HL-60 (cell line): Measurements from ENCODE around the gene NBEAL1.
"Not testable (repeated sequence)": the region's sequence is repeated elsewhere in the genome, so short reads cannot be mapped to it uniquely, and the experiment has no call there.

Experiments used
- DNase-seq, 2 experiments: peaks; one replicate each; pipeline ENCODE4 v3.0.0-alpha.2; 2010 to 2020; ENCODE audit warnings: low read depth in 1 of 2, low spot score in 1 of 2
- H3K27ac ChIP-seq: fragments of 250-450 bp; sonication (Bioruptor Pico); replicated peaks from 2 replicates; pipeline ENCODE4 v1.5.1; 2020; ENCODE audit warnings: mild to moderate bottlenecking, moderate library complexity
- H3K27me3 ChIP-seq: fragments of 250-450 bp; sonication (Bioruptor Pico); 2 replicates; pipeline ENCODE4 v1.5.1; 2021; ENCODE audit warnings: mild to moderate bottlenecking, moderate library complexity; ENCODE audit not compliant: insufficient read depth, poor library complexity, severe bottlenecking
- H3K4me3 ChIP-seq: replicated peaks from 2 replicates; pipeline ENCODE4 v1.5.1; 2011; ENCODE audit warnings: mild to moderate bottlenecking, control low read depth, low read length; ENCODE audit not compliant: insufficient read depth
- GABPA ChIP-seq: IDR thresholded peaks from 2 replicates; pipeline ENCODE4 v1.6.1; 2012; ENCODE audit warnings: low read depth
- POLR2AphosphoS5 ChIP-seq: IDR thresholded peaks from 2 replicates; pipeline ENCODE4 v1.6.1; 2012; ENCODE audit warnings: low read depth
- SPI1 ChIP-seq: IDR thresholded peaks from 2 replicates; pipeline ENCODE4 v1.6.1; 2012; ENCODE audit warnings: low read depth, mild to moderate bottlenecking, borderline replicate concordance
- TF ChIP-seq, protein P1 (sequence below): IDR thresholded peaks from 2 replicates; pipeline ENCODE4 v1.6.1; 2012; ENCODE audit warnings: low read depth; ENCODE audit not compliant: insufficient replicate concordance
- TF ChIP-seq, protein P2 (sequence below): IDR thresholded peaks from one replicate; pipeline ENCODE4 v1.5.1; 2011; ENCODE audit warnings: low read length, control low read depth, inconsistent platforms; ENCODE audit not compliant: insufficient read depth

NBEAL1 gene

GRCh38 chr2:203097735-203098134, 83.1 kb downstream of the NBEAL1 start:
- Histone ChIP-seq H3K27me3 (no peaks in the 10 kb centered on the region), H3K27ac (no peak overlapping the region), H3K4me3 (no peak overlapping the region)
- TF ChIP-seq, protein P1, sequence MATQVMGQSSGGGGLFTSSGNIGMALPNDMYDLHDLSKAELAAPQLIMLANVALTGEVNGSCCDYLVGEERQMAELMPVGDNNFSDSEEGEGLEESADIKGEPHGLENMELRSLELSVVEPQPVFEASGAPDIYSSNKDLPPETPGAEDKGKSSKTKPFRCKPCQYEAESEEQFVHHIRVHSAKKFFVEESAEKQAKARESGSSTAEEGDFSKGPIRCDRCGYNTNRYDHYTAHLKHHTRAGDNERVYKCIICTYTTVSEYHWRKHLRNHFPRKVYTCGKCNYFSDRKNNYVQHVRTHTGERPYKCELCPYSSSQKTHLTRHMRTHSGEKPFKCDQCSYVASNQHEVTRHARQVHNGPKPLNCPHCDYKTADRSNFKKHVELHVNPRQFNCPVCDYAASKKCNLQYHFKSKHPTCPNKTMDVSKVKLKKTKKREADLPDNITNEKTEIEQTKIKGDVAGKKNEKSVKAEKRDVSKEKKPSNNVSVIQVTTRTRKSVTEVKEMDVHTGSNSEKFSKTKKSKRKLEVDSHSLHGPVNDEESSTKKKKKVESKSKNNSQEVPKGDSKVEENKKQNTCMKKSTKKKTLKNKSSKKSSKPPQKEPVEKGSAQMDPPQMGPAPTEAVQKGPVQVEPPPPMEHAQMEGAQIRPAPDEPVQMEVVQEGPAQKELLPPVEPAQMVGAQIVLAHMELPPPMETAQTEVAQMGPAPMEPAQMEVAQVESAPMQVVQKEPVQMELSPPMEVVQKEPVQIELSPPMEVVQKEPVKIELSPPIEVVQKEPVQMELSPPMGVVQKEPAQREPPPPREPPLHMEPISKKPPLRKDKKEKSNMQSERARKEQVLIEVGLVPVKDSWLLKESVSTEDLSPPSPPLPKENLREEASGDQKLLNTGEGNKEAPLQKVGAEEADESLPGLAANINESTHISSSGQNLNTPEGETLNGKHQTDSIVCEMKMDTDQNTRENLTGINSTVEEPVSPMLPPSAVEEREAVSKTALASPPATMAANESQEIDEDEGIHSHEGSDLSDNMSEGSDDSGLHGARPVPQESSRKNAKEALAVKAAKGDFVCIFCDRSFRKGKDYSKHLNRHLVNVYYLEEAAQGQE = no peak
- TF ChIP-seq POLR2AphosphoS5 = no peak
- no peak for DNase-seq

DNA sequence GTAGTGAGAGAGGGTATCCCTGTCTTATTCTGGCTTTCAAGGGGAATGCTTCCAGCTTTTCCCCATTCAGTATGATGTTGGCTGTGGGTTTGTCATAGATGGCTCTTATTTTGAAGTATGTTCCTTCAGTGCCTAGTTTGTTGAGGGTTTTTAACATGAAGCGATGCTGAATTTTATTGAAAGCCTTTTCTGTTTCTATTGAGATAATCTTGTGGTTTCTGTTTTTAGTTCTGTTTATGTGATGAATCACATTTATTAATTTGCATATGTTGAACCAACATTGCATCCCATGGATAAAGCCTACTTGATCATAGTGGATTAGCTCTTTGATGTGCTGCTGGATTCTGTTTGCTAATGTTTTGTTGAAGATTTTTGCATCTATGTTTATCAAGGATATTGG, 87.7 kb downstream of the NBEAL1 start:
- not testable (repeated sequence) for DNase-seq, H3K4me3 ChIP-seq, H3K27ac ChIP-seq, H3K27me3 ChIP-seq

DNA sequence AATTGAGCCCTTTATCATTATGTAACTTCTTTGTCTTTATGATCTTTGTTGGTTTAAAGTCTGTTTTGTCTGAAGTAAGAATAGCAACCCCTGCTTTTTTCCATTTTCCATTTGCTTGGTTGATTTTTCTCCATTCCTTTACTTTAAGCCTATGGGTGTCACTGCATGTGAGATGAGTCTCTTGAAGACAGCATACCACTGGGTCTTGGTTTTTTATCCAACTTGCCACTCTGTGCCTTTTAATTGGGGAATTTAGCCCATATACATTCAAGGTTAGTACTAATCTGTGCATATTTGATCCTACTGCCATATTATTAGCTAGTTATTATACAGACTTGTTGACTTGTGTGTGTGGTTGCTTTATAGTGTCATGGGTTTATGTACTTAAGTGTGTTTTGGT, 89.6 kb downstream of the NBEAL1 start:
- DNase-seq = no peak
- TF ChIP-seq SPI1 (no peak), GABPA (no peak), POLR2AphosphoS5 (no peak)
- TF ChIP-seq, protein P2, sequence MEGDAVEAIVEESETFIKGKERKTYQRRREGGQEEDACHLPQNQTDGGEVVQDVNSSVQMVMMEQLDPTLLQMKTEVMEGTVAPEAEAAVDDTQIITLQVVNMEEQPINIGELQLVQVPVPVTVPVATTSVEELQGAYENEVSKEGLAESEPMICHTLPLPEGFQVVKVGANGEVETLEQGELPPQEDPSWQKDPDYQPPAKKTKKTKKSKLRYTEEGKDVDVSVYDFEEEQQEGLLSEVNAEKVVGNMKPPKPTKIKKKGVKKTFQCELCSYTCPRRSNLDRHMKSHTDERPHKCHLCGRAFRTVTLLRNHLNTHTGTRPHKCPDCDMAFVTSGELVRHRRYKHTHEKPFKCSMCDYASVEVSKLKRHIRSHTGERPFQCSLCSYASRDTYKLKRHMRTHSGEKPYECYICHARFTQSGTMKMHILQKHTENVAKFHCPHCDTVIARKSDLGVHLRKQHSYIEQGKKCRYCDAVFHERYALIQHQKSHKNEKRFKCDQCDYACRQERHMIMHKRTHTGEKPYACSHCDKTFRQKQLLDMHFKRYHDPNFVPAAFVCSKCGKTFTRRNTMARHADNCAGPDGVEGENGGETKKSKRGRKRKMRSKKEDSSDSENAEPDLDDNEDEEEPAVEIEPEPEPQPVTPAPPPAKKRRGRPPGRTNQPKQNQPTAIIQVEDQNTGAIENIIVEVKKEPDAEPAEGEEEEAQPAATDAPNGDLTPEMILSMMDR = no peak
- TF ChIP-seq, protein P1 = no peak
- H3K27ac ChIP-seq = no peak overlapping the region
- no peak overlapping the region for H3K4me3 ChIP-seq
- no peaks in the 10 kb centered on the region for H3K27me3 ChIP-seq

- no peak overlapping the region for H3K4me3 ChIP-seq
- no peak for DNase-seq
- no peak overlapping the region for H3K27ac ChIP-seq
- TF ChIP-seq SPI1 (no peak), GABPA (no peak), POLR2AphosphoS5 (no peak)
- TF ChIP-seq, protein P1 = no peak
- TF ChIP-seq, protein P2 = no peak
- H3K27me3 ChIP-seq = no peaks in the 10 kb centered on the region
Measured at GRCh38 chr2:203105996-203106395, 91.3 kb downstream of the NBEAL1 start.

DNA sequence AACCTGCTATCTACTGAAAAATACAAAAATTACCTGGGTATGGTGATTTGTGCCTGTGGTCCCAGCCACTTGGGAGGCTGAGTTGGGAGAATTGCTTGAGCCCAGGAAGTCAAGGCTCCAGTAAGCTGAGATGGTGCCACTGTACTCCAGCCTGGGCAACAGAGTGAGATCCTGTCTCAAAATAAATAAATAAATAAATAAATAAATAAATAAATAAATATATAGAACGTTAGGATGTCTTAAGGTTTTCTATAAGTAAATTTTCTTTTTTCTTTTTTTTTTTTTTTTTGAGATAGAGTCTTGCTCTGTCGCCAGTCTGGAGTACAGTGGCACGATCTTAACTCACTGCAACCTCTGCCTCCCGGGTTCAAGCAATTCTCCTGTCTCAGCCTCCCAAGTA, 95.8 kb downstream of the NBEAL1 start:
- H3K27me3 ChIP-seq, DNase-seq, H3K27ac ChIP-seq, H3K4me3 ChIP-seq: not testable (repeated sequence)
